HUES48 (cell line): Measurements from ENCODE around the gene FTCD.
"Not testable (repeated sequence)": the region's sequence is repeated elsewhere in the genome, so short reads cannot be mapped to it uniquely, and the experiment has no call there.

Experiments used
- H3K27ac ChIP-seq: one replicate; pipeline ENCODE4 v1.7.0; 2013; ENCODE audit warnings: low read depth, low read length, inconsistent platforms
- H3K27me3 ChIP-seq: 2 replicates; pipeline ENCODE4 v1.6.1; 2013; ENCODE audit warnings: mild to moderate bottlenecking, low read length; ENCODE audit not compliant: control insufficient read depth, insufficient read depth
- H3K36me3 ChIP-seq: 2 replicates; pipeline ENCODE4 v1.6.1; 2013; ENCODE audit warnings: low read length; ENCODE audit not compliant: control insufficient read depth, insufficient read depth
- H3K4me1 ChIP-seq: 2 replicates; pipeline ENCODE4 v1.6.1; 2013; ENCODE audit warnings: mild to moderate bottlenecking, low read length; ENCODE audit not compliant: control insufficient read depth, insufficient read depth
- H3K4me3 ChIP-seq: 2 replicates; pipeline ENCODE4 v1.5.1; 2013; ENCODE audit warnings: mild to moderate bottlenecking, low read depth, low read length
- H3K9ac ChIP-seq: 2 replicates; pipeline ENCODE4 v1.6.1; 2013; ENCODE audit warnings: mild to moderate bottlenecking, low read depth, low read length, moderate library complexity
- H3K9me3 ChIP-seq: 2 replicates; pipeline ENCODE4 v1.6.1; 2013; ENCODE audit warnings: low read length; ENCODE audit not compliant: control insufficient read depth, insufficient read depth

The FTCD gene

DNA sequence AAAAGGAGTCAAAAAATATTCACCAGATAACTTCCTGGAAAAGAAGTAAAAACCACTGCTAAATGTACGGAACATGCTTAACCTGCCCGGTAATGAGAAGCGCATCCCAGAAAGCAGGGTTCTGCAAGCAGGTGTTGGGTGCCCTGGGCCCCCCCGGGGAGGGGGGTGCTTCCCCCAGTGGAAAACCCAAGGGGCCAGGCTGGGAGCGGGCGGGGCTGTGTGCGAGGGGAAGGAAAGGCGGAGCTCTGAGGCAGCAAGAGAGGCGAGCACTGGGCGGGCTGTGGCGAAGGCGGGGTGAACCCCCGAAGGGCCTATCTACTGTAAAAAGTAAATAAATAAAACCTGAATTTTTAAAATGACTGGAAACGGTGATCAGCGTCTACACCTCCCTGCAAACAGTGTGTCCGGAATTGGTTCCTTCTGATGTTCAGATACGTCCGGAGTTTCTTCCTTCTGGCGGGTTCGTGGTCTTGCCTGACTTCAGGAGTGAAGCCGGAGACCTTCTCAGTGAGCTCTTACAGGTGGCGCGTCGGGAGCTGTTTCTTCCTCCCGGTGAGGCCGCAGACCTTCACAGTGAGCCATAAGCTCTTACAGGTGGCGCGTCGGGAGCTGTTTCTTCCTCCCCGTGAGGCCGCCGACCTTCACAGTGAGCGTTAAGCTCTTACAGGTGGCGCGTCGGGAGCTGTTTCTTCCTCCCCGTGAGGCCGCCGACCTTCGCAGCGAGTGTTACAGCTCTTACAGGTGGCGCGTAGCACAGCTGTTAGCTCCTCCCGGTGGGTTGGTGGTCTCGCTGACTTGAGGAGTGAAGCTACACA lies 13.4 kb downstream of the FTCD start:
- Histone ChIP-seq H3K9ac (no peak overlapping the region), H3K4me3 (no peak overlapping the region), H3K9me3 (no peaks in the 10 kb centered on the region), H3K27me3 (no peaks in the 10 kb centered on the region), H3K36me3 (no peaks in the 10 kb centered on the region), H3K27ac (no peak overlapping the region), H3K4me1 (no peaks in the 10 kb centered on the region)

DNA sequence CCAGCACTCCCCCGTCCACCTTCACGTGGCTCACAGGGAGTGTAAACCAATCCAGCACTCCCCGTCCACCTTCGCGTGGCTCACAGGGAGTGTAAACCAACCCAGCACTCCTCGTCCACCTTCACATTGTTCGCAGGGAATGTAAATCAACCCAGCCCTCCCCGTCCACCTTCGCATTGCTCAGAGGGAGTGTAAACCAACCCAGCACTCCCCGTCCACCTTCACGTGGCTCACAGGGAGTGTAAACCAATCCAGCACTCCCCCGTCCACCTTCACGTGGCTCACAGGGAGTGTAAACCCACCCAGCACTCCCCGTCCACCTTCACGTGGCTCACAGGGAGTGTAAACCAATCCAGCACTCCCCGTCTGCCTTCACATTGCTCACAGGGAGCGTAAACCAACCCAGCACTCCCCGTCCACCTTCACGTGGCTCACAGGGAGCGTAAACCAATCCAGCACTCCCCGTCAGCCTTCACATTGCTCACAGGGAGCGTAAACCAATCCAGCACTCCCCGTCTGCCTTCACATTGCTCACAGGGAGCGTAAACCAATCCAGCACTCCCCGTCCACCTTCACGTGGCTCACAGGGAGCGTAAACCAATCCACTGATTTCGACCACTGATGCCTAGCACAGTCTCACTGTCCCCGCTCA lies 14.9 kb downstream of the FTCD start:
- H3K27me3 ChIP-seq, H3K36me3 ChIP-seq, H3K4me3 ChIP-seq, H3K27ac ChIP-seq, H3K4me1 ChIP-seq, H3K9ac ChIP-seq, H3K9me3 ChIP-seq: not testable (repeated sequence)

DNA sequence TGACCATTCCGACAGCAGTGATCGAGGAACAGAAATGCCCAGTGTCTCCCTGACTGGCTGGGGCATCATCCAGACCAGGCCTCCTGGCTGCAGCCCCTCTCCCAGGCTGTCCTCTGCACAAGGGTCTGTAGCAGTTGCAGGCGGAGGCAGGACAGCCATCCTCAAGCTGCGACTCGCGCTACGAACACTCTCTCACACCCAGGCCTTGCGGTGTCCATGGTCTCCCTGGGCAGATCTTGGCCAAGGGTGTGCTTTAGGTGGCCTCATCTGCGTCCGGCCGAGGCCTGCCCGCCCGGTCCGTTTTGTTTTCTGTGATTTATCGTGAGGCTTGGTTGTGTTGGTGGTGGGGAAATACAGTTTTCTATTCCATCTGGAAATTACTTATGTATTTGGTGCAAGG lies 15.7 kb downstream of the FTCD start:
- Histone ChIP-seq H3K9ac (no peak overlapping the region), H3K27me3 (no peaks in the 10 kb centered on the region), H3K9me3 (no peaks in the 10 kb centered on the region), H3K36me3 (no peaks in the 10 kb centered on the region), H3K4me3 (no peak overlapping the region), H3K4me1 (no peaks in the 10 kb centered on the region), H3K27ac (no peak overlapping the region)

DNA sequence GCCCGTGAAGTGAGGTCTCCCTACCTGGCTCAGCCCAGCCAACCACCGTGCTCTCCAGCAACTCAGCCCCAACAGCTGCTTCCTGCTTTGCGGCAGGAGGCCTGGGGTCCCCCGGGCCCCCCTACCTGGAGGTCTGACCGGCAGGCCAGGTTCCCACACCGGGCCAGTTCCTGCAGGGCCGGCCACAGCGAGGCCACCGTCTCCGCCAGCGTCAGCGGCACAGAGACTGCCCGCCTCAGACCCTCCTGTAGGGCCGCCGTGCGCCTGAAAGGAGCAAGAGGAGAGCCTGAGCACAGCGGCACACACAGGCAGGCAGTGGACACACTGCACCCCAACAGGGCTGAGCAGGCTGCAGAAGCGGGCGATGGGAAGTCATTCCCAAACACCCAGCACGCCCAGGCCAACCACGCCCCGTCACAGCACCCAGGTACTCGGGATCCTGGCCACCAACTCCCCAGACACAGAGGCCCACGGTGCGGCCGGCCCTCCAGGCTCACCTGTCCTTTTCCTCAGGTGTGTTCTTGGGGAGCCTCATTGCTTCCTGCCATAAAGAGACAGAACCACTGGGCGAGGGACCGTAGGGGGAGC lies 16.9 kb downstream of the FTCD start:
- Histone ChIP-seq H3K4me1 (no peaks in the 10 kb centered on the region), H3K36me3 (no peaks in the 10 kb centered on the region), H3K4me3 (no peak overlapping the region), H3K9me3 (no peaks in the 10 kb centered on the region), H3K27ac (no peak overlapping the region), H3K9ac (no peak overlapping the region), H3K27me3 (no peaks in the 10 kb centered on the region)

DNA sequence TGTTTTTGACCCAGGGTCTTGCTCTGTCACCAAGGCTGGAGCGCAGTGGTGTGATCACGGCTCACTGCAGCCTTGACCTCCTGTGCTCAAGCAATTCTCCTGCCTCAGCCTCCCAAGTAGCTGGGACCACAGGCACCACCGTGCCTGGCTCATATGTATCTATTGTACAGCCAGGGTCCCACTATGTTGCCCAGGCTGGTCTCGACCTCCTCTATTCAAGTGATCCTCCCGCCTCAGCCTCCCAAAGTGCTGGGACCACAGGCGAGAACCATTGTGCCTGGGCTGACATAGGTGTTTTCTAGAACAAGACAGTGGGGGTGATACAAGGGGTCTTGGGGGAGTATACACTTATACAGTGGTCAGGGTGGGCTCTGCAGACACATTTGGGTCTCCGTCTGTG lies 17.5 kb downstream of the FTCD start:
- no peak overlapping the region for H3K9ac ChIP-seq
- no peak overlapping the region for H3K4me3 ChIP-seq
- H3K36me3 ChIP-seq: no peaks in the 10 kb centered on the region
- H3K4me1 ChIP-seq: no peaks in the 10 kb centered on the region
- H3K27me3 ChIP-seq: no peaks in the 10 kb centered on the region
- H3K27ac ChIP-seq: no peak overlapping the region
- H3K9me3 ChIP-seq: no peaks in the 10 kb centered on the region

DNA sequence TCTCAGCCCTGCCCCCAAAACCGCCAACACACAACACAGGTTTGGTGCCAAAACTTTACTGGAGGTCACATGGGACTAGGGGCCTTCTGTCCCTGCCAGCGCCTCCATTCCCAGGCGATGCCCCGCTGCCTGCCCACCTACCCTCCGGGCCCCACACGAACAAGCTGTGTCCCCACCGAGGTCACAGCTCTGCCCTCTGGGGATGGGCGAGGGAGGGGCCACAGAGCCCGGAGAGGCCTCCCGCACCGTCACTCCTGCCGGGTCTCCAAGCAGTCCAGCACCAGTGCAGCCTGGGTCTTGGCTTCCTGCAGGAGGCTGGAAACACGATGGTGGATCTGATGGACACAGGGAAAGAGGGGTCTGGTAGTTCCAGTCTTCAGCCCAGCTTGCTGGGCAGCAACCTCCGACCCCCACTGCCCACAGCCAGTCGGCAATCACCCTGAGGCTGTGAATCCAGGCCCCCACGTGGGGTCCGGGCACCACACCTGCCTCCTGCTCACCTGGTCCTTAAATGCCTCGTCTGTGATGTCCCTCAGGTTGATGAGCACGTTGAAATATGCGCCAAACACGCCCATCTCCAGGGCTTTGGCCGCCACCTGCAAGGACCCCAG lies 18.5 kb downstream of the FTCD start:
- H3K27me3 ChIP-seq: no peaks in the 10 kb centered on the region
- no peak overlapping the region for H3K9ac ChIP-seq
- H3K27ac ChIP-seq: no peak overlapping the region
- no peaks in the 10 kb centered on the region for H3K9me3 ChIP-seq
- no peaks in the 10 kb centered on the region for H3K36me3 ChIP-seq
- H3K4me1 ChIP-seq: no peaks in the 10 kb centered on the region
- H3K4me3 ChIP-seq: no peak overlapping the region

DNA sequence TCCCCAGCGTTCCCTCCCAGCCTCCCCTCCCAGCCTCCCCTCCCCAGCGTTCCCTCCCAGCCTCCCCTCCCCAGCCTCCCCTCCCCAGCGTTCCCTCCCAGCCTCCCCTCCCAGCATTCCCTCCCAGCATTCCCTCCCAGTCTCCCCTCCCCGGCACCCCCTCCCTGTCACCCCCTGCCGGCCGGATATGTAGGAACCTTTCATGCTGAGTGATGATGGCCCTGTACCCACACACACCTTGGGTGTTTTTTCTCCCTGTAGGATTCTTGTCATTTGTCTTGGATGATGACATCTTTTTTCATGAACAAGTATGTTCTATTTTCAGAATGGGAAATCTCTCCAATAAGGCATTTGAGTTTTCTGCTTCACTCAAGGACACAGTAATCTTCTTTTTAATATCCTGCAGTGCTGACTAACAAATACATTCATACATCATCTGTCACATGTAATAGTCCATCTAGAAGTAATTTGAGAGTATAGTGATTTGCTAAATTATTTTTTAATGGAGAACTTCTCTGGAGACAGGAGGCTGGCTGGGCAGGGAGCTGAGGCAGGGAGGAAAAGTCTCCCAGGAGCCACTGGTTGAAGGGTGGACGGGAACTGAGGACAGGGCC lies 19.5 kb downstream of the FTCD start:
- Histone ChIP-seq H3K27me3 (no peaks in the 10 kb centered on the region), H3K9ac (no peak overlapping the region), H3K4me1 (no peaks in the 10 kb centered on the region), H3K36me3 (no peaks in the 10 kb centered on the region), H3K9me3 (no peaks in the 10 kb centered on the region), H3K4me3 (no peak overlapping the region), H3K27ac (no peak overlapping the region)

DNA sequence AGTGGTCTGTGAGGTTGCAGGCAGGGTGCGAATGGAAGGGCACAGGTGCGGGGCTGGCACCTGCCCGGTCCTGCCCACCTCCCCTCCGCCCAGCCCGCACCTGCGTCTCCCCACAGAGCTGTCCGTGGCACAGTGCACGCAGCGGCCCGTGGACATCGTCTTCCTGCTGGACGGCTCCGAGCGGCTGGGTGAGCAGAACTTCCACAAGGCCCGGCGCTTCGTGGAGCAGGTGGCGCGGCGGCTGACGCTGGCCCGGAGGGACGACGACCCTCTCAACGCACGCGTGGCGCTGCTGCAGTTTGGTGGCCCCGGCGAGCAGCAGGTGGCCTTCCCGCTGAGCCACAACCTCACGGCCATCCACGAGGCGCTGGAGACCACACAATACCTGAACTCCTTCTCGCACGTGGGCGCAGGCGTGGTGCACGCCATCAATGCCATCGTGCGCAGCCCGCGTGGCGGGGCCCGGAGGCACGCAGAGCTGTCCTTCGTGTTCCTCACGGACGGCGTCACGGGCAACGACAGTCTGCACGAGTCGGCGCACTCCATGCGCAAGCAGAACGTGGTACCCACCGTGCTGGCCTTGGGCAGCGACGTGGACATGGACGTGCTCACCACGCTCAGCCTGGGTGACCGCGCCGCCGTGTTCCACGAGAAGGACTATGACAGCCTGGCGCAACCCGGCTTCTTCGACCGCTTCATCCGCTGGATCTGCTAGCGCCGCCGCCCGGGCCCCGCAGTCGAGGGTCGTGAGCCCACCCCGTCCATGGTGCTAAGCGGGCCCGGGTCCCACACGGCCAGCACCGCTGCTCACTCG lies 23.3 kb downstream of the FTCD start:
- Histone ChIP-seq H3K27me3 (no peaks in the 10 kb centered on the region), H3K9ac (no peak overlapping the region), H3K36me3 (peaks cover 2% of the 10 kb centered on the region; the same call in 1 of the 2 replicates), H3K27ac (no peak overlapping the region), H3K4me1 (no peaks in the 10 kb centered on the region), H3K4me3 (no peak overlapping the region), H3K9me3 (no peaks in the 10 kb centered on the region)

DNA sequence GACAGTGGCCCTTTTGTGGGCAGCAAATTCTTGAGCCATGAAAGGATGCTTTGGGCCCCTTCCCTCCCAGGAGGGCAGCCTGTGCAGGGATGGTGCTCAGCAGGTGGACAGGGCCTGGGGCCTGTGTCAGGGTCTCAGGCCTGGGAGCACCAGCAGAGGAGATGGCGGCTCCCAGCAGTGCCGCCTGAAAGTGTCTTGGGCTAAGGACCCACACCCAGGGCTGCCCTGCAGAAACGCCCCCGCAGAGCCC lies 23.9 kb downstream of the FTCD start:
- Histone ChIP-seq H3K9ac (no peak overlapping the region), H3K36me3 (peaks cover 8% of the 10 kb centered on the region), H3K4me1 (no peaks in the 10 kb centered on the region), H3K27ac (no peak overlapping the region), H3K4me3 (no peak overlapping the region), H3K9me3 (no peaks in the 10 kb centered on the region), H3K27me3 (no peaks in the 10 kb centered on the region)

DNA sequence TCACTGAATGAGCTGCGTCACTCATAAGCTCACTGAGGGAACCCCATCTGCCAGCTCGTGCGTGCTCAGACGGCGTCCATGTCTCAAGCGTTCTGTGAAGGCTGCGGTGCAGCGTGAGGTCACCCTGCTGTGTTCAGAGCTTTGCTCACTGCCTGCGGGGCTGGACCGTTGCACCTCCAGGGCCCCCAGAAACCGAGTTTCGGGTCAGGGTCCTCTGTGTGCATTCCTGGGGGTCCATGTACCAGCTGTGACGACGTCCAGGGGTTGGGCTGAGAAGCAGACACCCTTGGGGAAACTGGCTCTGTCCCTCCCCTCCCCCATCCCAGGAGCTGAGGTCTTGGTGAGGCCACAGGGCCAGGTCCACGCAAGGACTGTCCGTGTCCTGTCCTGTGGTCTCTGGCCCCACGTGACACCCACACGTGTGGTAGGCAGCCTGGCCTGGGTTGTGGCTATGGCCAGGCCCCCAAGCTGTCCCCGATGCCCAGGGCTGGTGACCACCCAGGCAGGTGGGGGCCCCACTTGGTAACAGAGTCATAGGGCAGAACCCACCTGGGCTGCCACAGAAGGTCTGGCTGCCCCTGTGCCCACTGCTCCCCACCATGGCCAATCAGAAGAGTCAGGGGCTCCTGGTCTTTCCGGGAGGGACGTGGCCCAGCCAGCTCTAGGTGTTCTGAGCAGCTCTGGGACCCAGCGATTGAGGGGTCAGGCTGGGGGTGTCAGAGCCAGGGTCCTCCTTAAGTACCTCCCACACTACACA lies 24.4 kb downstream of the FTCD start:
- no peaks in the 10 kb centered on the region for H3K27me3 ChIP-seq
- no peak overlapping the region for H3K9ac ChIP-seq
- H3K4me1 ChIP-seq: no peaks in the 10 kb centered on the region
- peaks cover 11% of the 10 kb centered on the region for H3K36me3 ChIP-seq
- no peaks in the 10 kb centered on the region for H3K9me3 ChIP-seq
- H3K4me3 ChIP-seq: no peak overlapping the region
- H3K27ac ChIP-seq: no peak overlapping the region
